HG03045 (cell line): ENCODE data around the gene ADORA1.

Experiments
- ATAC-seq: cut with Tn5 transposase; IDR thresholded peaks from one replicate; pipeline ENCODE4 v1.9.1; 2021; ENCODE audit warnings: mild to moderate bottlenecking, moderate library complexity; ENCODE audit not compliant: unreplicated experiment

ADORA1 gene

DNA sequence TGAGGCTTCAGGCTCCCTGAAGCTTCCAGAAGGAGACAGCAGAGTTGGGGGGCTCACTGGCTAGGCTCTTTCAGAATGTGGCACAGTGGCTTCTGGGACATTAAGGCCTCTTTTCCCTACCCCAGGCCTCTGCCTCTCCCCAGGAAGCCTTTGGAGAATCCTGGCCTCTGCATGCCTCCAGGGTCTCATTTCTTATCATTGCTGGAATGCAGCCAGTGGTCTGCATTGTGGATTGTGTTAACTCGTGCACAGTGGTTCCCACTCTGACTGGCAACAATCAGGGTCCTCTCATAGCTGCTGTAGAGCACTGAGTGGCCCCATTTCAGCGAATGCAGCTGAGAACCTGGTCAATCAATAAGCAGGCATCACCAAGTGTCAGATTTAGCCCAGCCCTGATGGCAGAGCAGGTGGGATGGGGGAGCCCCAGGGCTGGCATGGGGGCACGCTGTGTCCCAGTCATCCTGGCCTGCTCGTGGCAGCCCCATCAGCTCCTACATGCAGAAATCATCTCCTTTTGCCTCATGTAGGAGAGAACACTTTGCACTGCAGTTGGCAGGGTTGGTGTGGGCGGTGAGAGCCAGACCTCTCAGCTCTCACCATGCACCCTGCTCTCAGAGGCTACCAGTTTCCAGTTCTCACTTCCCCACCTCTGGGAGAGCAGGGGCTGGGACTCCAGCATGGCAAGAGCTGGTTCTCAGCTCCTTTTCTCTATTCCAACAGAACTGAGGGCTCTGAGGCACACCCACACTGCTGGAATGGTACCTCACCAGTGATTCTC is 13.4 kb downstream of the ADORA1 start:
- ATAC-seq, result no peak

DNA sequence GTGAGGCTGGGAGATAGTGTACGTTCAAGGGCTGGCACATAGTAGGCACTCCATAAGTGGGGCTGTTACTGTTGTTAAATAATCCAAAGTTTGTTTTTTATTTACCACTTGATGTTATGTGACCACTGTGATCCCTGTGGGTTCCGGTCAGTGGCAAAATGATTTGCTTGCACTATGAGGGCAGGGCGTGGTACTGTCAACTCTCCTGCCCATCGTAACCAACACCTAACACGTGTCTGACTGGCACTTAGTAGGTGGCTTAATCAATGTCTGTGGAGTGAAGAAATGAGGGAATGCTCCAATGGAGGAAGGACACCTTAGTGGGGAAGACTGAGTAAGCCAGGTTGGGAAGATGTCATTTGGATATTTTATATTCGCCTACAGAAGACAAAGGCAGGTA is 14.6 kb downstream of the ADORA1 start:
- ATAC-seq, result no peak

DNA sequence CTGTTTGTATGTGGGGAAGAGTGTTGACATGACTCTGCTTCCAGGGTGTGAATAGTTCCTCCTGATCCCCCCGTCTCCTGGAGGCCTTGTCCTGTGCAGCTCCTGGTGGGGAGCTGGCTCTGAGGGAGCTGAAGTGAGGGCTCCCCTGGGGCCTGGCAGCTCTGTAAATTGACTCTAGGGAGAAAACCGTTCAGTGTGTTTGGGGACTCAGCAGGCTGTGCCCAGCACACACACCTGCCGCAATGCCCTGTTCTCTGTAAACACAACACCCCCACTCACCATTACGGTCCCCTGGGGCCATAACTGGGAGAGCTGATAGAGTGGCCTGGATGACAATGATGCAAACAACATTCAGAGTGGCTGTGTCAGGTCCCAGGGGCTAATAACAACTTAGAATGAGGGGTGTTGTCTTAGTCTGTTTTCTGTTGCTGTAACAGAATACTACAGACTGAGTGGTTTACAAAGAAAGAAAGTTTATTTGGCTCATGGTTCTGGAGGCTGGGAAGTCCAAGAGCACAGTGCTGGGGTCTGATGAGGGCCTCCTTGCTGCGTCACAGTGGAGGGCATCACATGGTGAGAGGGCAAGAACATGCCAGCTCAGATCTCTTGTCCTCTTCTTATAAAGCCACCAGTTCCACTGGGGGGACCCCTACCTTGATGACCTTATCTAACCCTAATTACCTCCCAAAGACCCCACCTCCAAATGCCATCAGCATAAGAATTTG is 15.3 kb downstream of the ADORA1 start:
- ATAC-seq, result no peak

DNA sequence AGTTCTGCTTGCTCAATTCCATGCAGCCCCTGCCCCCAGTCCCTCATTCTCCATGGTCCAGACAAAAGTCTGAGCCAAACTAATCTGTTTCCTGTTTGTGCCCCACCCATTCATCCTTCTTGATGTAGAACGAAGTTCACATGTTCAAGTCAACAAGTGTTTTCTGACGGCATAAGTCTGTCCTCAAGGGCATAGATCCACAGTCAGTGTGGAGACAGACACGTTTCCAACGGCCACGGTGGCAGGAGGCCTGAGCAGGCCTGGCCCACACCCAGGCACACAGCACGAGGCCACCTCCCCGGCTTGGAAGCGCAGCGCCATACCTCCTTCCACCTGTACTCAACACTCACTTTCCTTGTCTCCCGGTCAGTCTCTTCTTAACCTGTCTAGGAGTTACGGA is 16.1 kb downstream of the ADORA1 start:
- no peak for ATAC-seq

DNA sequence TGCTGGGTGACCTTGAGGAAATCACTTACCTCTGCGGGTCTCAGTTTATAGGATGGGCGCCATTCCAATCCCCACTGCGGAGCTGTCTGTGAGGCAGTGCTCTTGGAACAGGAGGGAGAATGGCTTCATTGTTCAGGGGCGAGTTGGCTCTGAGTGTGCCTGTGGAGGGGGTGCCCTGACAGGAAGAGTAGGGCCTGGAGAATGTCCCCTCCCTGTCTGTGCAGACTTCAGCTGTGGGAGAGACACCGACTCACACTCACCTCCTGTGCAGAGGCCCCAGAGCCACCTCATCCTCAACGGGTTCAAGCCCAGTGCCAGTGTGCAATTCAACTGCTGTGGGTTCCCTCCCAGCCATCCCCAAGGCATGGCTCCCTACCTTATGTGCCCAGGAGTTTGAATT is 17.1 kb downstream of the ADORA1 start:
- no peak for ATAC-seq

DNA sequence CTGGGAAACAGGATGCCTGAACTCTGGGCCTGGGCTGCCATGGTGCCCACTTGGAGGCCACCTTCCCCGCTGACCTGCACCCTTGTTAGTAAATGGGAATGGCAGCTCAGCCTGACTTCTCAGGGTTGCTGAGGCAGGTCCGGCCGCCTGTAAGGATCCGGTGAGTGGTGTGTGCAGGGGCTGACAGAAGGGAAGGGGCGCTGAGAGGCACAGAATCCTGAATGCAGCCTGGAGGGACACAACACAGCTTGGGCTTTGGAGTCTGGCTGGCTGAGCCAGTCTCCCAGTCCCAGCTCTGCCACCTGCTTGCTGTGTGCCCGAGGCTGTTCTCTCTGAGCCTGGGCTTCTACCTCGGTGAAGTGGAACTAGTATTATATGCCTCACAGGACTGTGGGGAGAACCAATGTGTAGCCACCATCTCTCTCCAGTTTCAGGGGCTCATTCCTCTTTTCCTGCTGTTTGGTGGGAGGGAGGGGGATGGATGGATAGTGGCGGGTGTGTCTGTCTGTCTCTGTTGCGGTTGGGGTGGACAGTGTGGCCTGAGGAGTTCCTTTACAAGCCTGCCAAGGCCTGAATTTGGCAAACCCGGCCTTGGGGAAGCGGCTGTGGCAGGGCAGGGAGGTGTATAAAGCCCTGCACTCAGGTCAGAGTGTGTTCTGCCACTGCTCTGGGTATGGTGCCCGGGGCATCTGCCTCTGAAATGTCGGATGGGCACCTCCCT is 18.0 kb downstream of the ADORA1 start:
- no peak for ATAC-seq

DNA sequence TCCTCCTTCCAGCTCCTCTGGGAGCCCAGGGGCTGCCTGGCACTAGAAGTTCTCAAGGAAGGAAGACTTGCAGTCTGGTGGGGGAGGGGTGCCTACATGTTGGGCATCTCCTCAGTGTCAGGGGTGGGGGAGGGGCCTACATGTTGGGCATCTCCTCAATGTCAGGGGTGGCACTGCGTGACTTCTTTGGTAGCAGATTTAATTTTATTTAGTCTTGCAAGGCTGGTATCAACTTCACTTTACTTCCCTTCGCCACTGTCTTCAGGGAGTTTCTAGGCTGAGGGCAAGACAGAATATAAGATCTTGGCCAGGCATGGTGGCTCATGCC is 18.5 kb downstream of the ADORA1 start:
- ATAC-seq, result no peak

DNA sequence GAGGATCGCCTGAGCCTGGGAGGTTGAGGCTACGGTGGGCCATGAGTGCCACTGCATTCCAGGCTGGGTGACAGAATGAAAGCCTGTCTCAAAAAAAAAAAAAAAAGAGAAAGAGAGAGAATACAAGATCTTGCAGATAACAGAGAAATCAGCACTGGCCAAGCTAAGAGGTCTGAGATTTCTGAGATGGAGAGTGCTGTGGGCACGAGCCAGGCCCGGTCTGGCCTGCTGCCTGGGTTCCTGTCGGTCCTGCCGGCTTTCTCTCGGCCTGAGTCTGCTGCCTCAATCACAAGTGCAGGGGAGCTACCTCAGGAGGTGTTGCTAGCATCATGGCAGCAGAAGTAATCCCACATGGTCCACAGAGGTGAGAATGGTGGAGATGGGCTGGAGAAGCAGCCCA is 19.0 kb downstream of the ADORA1 start:
- ATAC-seq, result no peak

DNA sequence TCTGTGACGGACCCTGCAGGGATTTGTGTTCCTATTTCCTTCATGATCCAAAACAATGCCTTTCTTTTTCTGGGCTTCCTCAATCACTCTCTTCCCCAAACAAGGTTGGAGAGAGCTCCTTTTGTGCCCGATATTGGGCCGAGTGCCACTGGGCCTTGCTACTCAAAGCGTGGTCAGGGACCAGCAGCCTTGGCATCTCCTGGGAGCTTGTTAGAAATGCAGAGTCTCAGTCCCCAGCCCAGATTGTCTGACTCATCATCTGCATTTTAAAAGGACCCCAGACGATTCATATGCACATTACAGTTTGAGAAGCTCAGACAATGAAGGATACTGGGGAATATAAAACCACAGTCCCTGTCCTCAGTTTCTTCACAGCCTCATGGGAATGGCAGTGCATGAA is 19.9 kb downstream of the ADORA1 start:
- ATAC-seq, result no peak

DNA sequence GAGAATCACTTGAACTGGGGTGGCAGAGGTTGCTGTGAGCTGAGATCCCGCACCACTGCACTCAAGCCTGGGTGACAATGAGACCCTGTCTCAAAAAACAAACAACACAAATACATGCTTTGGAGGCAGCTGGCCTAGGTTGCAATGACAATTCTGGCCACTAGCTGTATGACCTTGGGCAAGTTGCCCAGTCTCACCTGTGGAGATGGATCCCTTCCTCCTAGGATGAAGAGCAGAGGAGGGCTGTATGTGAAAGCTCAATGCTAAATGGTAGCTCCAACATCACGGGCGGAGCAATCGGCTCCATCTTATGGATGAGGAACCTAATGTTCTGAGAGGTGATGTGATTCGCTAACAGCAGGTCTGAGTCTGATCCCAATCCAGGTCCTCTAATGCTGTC is 20.6 kb downstream of the ADORA1 start:
- no peak for ATAC-seq

DNA sequence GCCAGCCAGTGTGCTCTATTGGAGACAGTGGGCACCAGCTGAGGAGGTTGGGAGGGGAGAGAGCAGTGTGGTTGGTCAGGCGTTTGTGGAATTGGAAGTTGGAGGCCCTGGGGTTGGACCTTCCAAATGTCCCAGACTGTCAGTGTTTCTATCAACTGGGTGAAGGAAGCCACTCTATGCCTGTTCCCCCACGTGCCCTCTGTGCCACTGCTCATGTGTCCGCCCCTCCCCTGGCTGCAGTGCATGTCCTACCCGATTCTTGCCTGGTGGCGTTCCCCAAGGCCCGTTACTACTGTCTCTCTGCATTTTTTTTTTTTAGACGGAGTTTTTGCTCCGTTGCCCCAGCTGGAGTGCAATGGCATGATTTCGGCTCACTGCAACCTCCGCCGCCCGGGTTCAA is 21.1 kb downstream of the ADORA1 start:
- no peak for ATAC-seq

DNA sequence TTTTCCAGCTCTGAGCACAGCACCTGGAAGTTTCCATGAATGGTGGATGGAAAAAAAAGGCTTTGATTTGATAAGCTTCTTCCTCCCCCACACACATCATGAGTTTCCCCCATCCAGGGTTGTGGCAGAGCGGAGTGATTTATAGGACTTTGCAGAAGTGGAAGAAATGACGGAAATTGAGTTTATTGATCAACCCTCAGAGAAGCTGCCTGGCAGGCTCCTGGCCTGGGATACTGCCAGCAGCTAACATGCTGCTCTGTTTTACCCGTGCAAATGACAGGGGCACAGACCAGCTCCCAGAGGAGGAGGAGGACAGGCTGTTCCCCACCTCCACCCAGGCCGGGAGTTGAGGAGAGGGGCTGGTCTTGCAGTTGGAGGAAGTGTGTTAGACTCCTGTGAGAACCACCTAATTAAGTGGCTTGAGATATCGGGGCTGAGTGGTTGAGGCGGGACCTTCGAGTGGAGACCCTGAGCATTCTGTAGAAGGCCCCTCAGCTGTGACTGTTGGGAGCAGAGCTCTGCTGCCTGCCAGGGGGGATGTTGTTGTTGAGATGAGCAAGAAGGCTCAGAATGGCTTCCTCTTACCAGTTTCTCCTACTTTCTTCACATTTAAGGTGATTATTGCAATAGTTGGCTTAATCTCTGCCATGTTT is 21.8 kb downstream of the ADORA1 start:
- ATAC-seq, result no peak

DNA sequence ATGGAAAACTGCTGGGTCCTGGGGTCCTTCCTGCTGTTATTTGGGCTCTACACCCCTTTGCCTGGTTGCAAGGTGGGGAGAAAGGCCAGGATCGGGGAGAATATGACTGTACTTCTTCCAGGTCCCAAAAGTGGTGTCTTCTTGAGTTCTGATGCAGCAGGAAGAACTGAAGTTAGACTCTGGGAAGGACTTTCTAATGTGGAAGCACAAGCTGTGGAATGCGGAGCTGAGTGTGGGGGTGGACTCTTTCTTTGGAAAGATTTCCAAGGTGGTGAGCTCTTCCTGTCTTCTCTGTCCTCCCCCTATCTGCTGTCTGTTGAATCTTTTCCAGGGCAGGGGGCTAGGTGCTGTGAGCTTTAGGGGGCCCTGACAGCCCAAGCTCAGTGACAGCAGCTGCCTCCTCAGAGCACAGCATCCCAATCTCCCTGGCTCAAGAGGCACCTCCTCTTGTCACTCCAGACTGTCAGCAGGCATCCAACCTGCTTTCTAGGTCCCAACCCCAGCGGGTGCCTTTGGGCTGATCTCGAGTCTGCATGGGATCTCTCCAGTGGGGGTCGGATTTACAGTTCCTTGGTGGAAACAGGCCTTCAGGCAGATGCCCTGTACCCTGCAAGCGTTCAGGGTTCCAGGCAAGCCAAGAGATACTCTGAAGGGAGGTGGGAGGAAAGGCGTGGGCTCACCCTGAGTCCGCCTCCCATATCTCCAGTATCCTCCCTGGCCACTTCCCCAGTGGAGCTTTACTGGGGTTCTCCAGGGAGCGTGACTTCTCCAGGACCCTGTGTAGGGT is 23.2 kb downstream of the ADORA1 start:
- ATAC-seq, result no peak

DNA sequence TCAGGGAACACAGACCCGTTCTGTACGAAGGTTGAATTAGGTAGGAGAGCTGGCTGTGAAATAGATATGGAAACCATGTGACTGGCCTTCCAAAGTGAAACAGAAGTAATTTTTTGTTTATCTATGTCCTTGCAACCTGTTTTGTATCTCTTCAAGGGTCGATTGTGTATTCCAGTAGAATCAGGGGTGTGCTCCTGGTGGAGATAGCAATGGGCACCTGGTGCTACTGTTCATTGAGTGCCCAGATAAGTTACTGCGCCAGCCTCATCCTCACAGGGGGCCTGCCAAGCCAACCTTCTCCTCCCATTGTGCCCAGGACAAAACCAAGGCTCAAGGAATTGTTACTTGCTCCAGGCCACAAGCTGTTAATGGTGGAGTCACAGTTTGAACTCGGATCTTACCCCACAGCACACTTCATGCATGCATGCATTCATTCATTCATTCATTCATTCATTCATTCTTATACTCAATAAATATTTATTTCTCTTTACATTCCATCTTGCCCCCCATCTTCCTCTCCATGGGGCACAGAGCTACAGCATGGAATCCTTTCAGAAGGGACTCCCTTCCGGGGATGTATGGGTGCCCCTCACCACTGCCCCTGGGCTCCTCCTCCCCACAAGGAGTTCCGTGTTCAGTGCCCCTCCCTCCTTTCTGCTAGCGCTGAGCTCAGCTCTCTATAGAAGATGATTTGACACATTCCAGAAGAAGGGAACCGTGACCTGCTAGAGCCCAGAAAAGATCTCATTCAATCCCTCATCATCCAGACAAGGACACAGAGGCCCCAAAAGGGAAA is 24.0 kb downstream of the ADORA1 start:
- ATAC-seq, result no peak

DNA sequence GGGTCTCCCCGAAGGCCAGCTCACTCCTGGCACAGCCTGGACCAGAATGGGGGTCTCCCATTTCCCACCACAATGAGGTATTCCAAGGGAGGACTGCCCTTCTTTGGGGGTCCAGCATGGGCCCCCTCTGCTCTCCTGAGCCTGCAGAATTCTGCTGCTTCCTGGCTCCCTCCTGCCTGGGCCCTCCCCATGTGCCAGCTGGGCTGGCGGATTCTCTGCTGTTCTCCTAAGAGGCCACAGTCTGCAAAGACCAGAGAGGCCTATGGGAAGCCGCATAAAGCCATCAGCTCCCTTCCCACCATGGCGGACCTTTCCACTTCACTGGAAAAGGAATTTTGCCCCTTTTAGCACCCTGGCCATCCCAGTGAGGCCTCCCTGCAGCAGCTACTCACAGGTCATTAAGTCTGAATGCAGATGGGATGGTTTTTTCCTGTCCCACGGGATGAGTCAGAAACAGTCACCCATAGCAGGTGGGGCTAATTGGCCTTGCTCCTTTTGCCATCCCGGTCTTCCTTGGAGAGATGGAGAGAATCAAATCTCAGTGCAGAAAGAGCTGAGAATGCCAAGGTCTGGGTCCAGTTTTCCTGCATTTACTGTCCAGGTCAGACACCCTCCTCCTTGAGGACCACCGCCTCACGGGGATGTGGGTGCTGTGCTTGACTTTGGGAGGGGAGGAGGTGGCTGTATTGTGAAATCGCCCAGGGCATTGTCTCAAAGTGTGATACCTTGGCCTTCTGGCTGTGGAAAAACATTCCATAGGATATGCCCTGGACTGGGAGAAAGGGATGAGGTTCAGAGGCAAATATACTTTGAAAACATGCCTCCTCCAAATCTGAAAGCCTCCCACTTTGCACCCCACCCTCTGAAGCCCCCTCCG is 24.9 kb downstream of the ADORA1 start:
- no peak for ATAC-seq

DNA sequence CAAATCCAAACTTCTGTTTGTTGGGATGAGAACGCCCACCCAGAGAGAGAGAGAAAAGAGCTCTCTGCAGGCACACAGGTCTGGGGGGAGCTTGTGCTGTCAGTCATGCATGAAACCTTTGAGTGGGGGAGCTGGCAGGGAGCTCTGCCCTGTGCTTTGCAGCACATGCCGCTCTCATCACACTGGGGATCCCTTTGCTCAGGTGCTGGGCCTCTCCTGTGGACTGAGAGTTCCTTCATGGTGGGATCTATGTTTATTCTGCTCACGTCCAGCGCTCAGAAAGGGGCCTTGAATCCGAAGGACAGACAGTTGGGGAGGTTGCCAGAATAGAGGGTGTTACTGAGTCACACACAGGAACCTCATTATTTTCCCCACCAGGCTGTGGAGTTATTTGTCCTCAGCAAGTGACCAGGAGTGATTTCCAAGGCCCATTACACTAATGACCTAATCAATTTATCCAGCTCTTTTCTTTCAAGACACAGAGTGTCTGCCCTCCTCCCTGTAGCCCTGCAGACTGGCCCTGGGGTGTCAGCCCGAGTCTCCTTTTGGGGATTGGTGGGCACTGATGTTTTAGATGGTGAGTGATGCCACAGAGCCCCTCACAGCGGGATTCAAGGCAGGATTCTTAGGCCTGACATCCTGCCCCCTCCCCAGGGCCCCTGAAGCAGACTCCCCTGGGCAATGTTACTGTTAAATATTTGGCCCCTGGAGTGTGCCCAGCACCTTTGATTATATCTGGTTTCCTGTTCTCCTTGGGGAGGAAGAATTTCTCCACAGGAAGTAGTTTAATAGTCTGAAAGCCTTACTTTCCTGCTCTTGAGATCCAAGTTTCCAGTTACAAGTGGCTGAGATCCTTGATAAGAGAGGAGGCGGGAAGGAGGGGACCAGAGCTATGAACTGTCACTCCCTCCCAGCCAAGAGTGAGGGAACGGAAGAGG is 25.8 kb downstream of the ADORA1 start:
- no peak for ATAC-seq

DNA sequence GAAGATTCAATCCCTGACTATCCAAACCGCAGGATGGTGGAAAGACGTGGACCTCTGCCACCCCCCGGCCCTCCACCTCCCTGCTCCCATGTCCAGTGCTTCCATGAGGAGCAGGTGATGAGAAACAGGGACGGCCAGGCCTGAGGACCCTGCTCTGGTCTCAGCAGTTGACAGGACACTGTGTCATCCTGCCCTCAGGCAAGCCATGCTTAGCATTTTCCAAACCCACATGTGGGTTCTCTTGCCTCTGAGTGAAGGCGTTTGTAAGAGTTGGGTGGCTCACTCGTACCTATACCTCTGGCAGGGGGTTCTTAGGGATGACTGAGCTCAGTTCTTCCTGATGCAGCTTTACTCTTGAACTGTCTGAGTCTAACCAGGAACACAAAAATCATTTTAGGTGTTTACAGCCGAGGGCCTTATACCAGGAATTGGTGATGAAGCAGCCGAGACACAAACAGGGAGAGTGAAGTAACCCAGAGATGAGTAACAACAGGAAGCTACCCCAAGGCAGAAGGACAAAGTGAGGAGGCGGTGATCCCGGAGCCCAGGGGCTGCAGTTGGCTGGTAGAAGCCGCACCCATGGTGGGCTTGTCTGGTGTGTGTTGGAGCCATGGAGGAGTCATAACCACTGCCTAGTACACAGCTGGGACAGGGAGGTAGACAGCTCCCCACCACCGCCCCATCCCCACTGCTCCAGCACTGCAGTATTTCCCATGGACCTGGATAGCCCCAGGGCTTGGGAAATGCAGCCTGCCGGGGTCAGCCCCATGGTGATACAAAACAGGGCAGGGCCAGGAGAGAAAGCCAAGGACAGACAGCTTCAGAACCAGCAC is 26.7 kb downstream of the ADORA1 start:
- no peak for ATAC-seq
